ENCODE data around the gene CABLES1.
A peak's percentile ranks its signal among the peaks of the same experiment; 100 is the strongest.
"Not testable (repeated sequence)": the region's sequence is repeated elsewhere in the genome, so short reads cannot be mapped to it uniquely, and the experiment has no call there.

CABLES1 gene

GRCh38 chr18:23134780-23135549 lies at the start of gene CABLES1:
Gene CABLES1 (plus strand): TSS chr18:23135485. CDS start chr18:23135763, 278 bp downstream.
- DNase-seq: peak; percentile 40

- DNase-seq: no peak
Observed at GRCh38 chr18:23087352-23087751, 47.9 kb upstream of the CABLES1 start.

- DNase-seq: no peak
Observed at GRCh38 chr18:23088310-23088709, 47.0 kb upstream of the CABLES1 start.

- not testable (repeated sequence) for DNase-seq
Observed at GRCh38 chr18:23091017-23091993, 44.0 kb upstream of the CABLES1 start.

GRCh38 chr18:23092121-23092520 lies 43.2 kb upstream of the CABLES1 start:
- DNase-seq: no peak

- not testable (repeated sequence) for DNase-seq
Observed at GRCh38 chr18:23093130-23093529, 42.2 kb upstream of the CABLES1 start.

GRCh38 chr18:23093772-23094171 lies 41.5 kb upstream of the CABLES1 start:
- DNase-seq: no peak

GRCh38 chr18:23094411-23095190 lies 40.7 kb upstream of the CABLES1 start:
- DNase-seq: no peak

GRCh38 chr18:23095463-23095862 lies 39.8 kb upstream of the CABLES1 start:
- DNase-seq: no peak

GRCh38 chr18:23097016-23097415 lies 38.3 kb upstream of the CABLES1 start:
- not testable (repeated sequence) for DNase-seq

GRCh38 chr18:23099621-23100020 lies 35.7 kb upstream of the CABLES1 start:
- no peak for DNase-seq

GRCh38 chr18:23101861-23102432 lies 33.3 kb upstream of the CABLES1 start:
- DNase-seq: no peak

- no peak for DNase-seq
Observed at GRCh38 chr18:23102493-23103261, 32.6 kb upstream of the CABLES1 start.

- DNase-seq: no peak
Observed at GRCh38 chr18:23103449-23103848, 31.8 kb upstream of the CABLES1 start.

GRCh38 chr18:23105030-23105429 lies 30.3 kb upstream of the CABLES1 start:
- DNase-seq: no peak

GRCh38 chr18:23105581-23106219 lies 29.6 kb upstream of the CABLES1 start:
- no peak for DNase-seq

GRCh38 chr18:23106575-23106974 lies 28.7 kb upstream of the CABLES1 start:
- DNase-seq: no peak

- DNase-seq: no peak
Observed at GRCh38 chr18:23107718-23108117, 27.6 kb upstream of the CABLES1 start.

GRCh38 chr18:23108496-23108895 lies 26.8 kb upstream of the CABLES1 start:
- DNase-seq: no peak

- DNase-seq: not testable (repeated sequence)
Observed at GRCh38 chr18:23109163-23109562, 26.1 kb upstream of the CABLES1 start.

GRCh38 chr18:23113576-23113975 lies 21.7 kb upstream of the CABLES1 start:
- DNase-seq: no peak
